GM12878 (cell line): Measurements from ENCODE around the gene EPHB1. TPM values are rescaled to one million over a fixed set of nuclear protein-coding genes. Genes with fewer than 3 reads are reported as not detected.

Experiments
- CUX1 ChIP-seq: IDR thresholded peaks from 2 replicates; pipeline ENCODE4 v1.6.1; 2012; ENCODE audit warnings: improper control_type of control experiment, low read depth, low read length; ENCODE audit not compliant: insufficient replicate concordance
- E2F4 ChIP-seq: IDR thresholded peaks from 2 replicates; pipeline ENCODE4 v1.6.1; 2012; ENCODE audit warnings: low read depth, low read length, improper control_type of control experiment
- E2F8 ChIP-seq: fragments of 450-650 bp; IDR thresholded peaks from 2 replicates; pipeline ENCODE4 v1.6.1; 2018; ENCODE audit warnings: mild to moderate bottlenecking, low read depth, moderate library complexity; ENCODE audit not compliant: partially characterized antibody
- ETV6 ChIP-seq, 2 experiments: fragments of 450-650 bp in 1 of 2; IDR thresholded peaks in 1 of 2; conservative IDR thresholded peaks in 1 of 2; 2 replicates each; pipeline ENCODE4 v1.6.1; 2014; ENCODE audit warnings: antibody characterized with exemption in 1 of 2, borderline replicate concordance in 1 of 2, low read depth in 1 of 2, mild to moderate bottlenecking in 1 of 2, moderate library complexity in 1 of 2
- GATAD2B ChIP-seq: fragments of 450-650 bp; conservative IDR thresholded peaks from 2 replicates; pipeline ENCODE4 v1.6.1; 2017; ENCODE audit warnings: low read depth, mild to moderate bottlenecking, moderate library complexity
- KLF5 ChIP-seq: fragments of 450-650 bp; IDR thresholded peaks from 2 replicates; pipeline ENCODE4 v1.6.1; 2014; ENCODE audit warnings: mild to moderate bottlenecking; ENCODE audit not compliant: partially characterized antibody
- MLLT1 ChIP-seq: fragments of 450-650 bp; IDR thresholded peaks from 2 replicates; pipeline ENCODE4 v1.6.1; 2016; ENCODE audit warnings: mild to moderate bottlenecking
- POLR2A ChIP-seq: IDR thresholded peaks from 2 replicates; pipeline ENCODE4 v1.6.1; 2011; ENCODE audit warnings: low read depth, mild to moderate bottlenecking, low read length
- RAD21 ChIP-seq: IDR thresholded peaks from 2 replicates; pipeline ENCODE4 v1.6.1; 2011; ENCODE audit warnings: mild to moderate bottlenecking, low read depth, low read length, moderate library complexity; ENCODE audit not compliant: insufficient read depth
- STAT1 ChIP-seq: fragments of 450-650 bp; conservative IDR thresholded peaks from 2 replicates; pipeline ENCODE4 v1.6.1; 2014; ENCODE audit warnings: antibody characterized with exemption, mild to moderate bottlenecking
- ZBTB11 ChIP-seq: fragments of 450-650 bp; formaldehyde crosslinking; IDR thresholded peaks from 2 replicates; pipeline ENCODE4 v1.5.0; 2022; ENCODE audit warnings: mild to moderate bottlenecking, missing genetic modification characterization
- ZNF622 ChIP-seq: fragments of 450-650 bp; IDR thresholded peaks from 2 replicates; pipeline ENCODE4 v1.6.1; 2017; ENCODE audit warnings: mild to moderate bottlenecking, inconsistent platforms
- polyA plus RNA-seq, 11 experiments: library from polyadenylated mRNA; depleted of rRNA in 4 of 11; unstranded in 6 of 11; stranded (reverse) in 5 of 11; fragments of >200 nt; fragmentation: Nextera tagmentation in 4 of 11; fragmentation: Illumina TruSeq in 1 of 11; extraction: Ambion mirVana in 4 of 11; extraction: Trizol in 1 of 11; gene quantifications; 1 replicate in 1 of 11; 2 replicates in 10 of 11; pipeline versions ENCODE4 v1.2.1 to v1.2.3, GENCODE V29; 2011 to 2016; ENCODE audit warnings: inconsistent platforms in 2 of 11, missing spikeins in 2 of 11, low read depth in 1 of 11
- total RNA-seq, 4 experiments: library from RNA; depleted of rRNA in 3 of 4; stranded (reverse); fragments of >200 nt in 3 of 4; fragmentation: Illumina TruSeq in 1 of 4; extraction: Trizol in 1 of 4; gene quantifications; 2 replicates each; pipeline versions ENCODE4 v1.2.1 to v1.2.3, GENCODE V29; 2013 to 2021

Gene EPHB1
- total and polyA plus RNA-seq, 10 of the 15 experiments (the other 5 are each of a cell fraction or from before 2014, with no cell fraction given), result 0.33 to 23.8 (median 1.2) TPM

- TF ChIP-seq E2F8, result no peak
- TF ChIP-seq KLF5, result no peak
- TF ChIP-seq E2F4, result no peak
- TF ChIP-seq ETV6 (conservative IDR thresholded peaks at IDR 0.05 in 1 of 2, IDR thresholded peaks at IDR 0.05 in 1 of 2; ENCODE audit: borderline replicate concordance in 1 of 2, low read depth in 1 of 2), result no peak
- TF ChIP-seq MLLT1, result no peak
- no peak for TF ChIP-seq GATAD2B
- no peak for TF ChIP-seq CUX1
- TF ChIP-seq STAT1, result no peak
- TF ChIP-seq ZBTB11, result no peak
- TF ChIP-seq ZNF622, result no peak
- TF ChIP-seq RAD21, result no peak
- no peak for TF ChIP-seq POLR2A
Observed at GRCh38 chr3:135009014-135009413, 214.0 kb downstream of the EPHB1 start (continued).
